ENCODE data around the gene CCDC183.
A peak's percentile ranks its signal among the peaks of the same experiment; 100 is the strongest.
"Not testable (repeated sequence)": the region's sequence is repeated elsewhere in the genome, so short reads cannot be mapped to it uniquely, and the experiment has no call there.

Gene CCDC183

DNA sequence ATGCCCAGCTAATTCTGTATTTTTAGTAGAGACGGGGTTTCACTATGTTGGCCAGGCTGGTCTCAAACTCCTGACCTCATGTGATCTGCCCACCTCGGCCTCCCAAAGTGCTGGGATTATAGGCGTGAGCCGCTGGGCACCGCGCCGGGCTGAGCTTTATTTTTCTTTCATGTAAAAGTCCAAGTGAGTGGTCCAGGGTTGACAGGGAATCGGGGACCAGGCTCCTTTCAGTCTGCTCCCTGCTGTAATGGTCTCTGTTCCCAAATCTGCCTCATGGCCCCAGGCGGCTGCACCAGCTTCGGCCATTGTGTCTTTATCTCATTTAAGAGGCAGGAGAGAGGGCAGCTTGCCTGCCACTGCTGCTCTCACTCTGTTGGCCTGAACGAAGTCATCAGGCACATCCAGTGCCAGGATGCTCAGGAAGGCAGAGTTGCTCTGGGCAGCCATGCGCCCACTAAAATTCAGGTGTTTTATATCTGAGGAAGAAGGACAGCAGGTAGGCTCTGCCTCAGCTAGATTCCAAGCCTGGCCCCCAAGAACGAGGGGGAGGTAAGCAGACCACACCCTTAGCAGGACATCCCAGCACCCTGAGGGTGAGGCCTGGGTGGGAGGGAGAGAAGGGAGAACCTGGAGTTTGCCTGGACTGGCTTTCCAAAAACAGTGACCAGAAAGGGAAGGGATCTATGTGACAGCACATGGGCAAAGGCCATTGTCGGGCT lies 1.7 kb upstream of the CCDC183 start:
- H3K9me3 Mint-ChIP-seq: no peaks in the 10 kb centered on the region
- H3K27ac Mint-ChIP-seq: no peak overlapping the region
- H3K4me3 Mint-ChIP-seq: no peak overlapping the region
- DNase-seq: no peak
- peaks cover 0 to 13% of the 10 kb centered on the region in 2 donors for H3K36me3 Mint-ChIP-seq
- no peaks in the 10 kb centered on the region for H3K27me3 Mint-ChIP-seq
- H3K4me1 Mint-ChIP-seq: peaks cover 5 to 18% of the 10 kb centered on the region in 2 donors
- no peak for ATAC-seq (replicated peaks)

DNA sequence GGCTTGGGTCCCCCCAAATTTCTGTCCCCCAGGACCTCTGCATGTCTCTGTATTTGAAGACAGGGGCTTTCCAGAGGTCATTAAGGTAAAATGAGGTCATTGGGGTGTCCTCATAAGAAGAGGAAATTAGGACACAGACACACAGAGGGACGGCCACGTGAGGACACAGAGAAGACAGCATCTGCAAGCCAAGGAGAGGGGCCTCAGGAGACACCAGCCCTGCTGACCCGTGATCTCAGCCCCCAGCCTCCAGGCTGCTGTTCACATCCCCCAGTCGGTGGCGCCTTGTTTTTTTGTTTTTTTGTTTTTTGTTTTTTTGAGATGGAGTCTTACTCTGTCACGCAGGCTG lies 1.2 kb upstream of the CCDC183 start:
- H3K4me3 Mint-ChIP-seq: no peak overlapping the region
- peaks cover 0 to 13% of the 10 kb centered on the region in 2 donors for H3K36me3 Mint-ChIP-seq
- no peak for ATAC-seq (replicated peaks)
- DNase-seq: no peak
- no peak overlapping the region for H3K27ac Mint-ChIP-seq
- H3K27me3 Mint-ChIP-seq: peaks cover 0 to 4% of the 10 kb centered on the region in 2 donors
- H3K4me1 Mint-ChIP-seq: peaks cover 5 to 24% of the 10 kb centered on the region in 2 donors
- H3K9me3 Mint-ChIP-seq: no peaks in the 10 kb centered on the region

DNA sequence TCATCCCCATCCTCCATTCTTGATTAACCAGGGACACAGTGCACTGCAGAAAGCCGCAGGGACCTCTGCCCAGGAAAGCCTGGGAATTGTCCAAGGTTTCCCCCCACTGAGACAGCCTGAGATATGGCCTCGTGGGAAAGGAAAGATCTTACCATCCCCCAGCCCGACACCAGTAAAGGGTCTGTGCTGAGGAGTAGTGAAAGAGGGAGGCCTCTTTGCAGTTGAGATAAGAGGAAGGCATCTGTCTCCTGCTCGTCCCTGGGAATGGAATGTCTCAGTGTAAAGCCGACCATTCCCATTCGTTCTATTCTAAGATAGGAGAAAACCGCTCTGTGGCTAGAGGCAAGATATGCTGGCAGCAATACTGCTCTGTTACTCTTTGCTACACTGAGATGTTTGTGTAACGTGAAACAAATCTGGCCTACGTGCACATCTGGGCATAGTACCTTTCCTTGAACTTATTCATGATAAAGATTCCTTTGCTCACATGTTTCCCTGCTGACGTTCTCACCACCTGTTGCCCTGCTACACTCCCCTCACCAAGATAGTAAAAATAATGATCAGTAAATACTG lies 723 bp downstream of the CCDC183 start:
- H3K4me3 Mint-ChIP-seq; H3K9me3 Mint-ChIP-seq; H3K27me3 Mint-ChIP-seq; DNase-seq; H3K27ac Mint-ChIP-seq; ATAC-seq (replicated peaks): not testable (repeated sequence)
- peaks cover 0 to 13% of the 10 kb centered on the region in 2 donors for H3K36me3 Mint-ChIP-seq
- H3K4me1 Mint-ChIP-seq: peaks cover 16 to 40% of the 10 kb centered on the region in 2 donors

DNA sequence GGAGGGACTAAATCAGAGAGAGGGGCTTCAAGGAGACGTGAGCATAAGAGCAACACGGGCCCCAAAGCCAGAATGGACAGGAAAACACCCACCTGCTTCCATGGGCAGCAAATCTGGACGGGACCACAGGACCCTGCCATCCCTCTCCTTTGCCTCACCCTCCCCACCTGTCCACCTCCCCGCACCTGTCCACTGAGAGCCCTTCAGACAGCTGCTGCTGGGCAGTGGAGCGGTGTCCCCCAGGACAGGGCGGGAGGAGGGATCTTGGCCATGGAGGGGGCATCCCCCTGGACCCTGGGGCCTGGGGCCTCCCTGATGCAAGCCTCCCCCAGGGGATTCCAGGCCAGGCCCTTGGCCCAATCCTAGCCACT lies 2.6 kb downstream of the CCDC183 start:
- Mint-ChIP-seq H3K4me3 (peak overlapping the region in 1 of 2 donors; percentile 25), H3K36me3 (peaks cover 3 to 10% of the 10 kb centered on the region in 2 donors)

DNA sequence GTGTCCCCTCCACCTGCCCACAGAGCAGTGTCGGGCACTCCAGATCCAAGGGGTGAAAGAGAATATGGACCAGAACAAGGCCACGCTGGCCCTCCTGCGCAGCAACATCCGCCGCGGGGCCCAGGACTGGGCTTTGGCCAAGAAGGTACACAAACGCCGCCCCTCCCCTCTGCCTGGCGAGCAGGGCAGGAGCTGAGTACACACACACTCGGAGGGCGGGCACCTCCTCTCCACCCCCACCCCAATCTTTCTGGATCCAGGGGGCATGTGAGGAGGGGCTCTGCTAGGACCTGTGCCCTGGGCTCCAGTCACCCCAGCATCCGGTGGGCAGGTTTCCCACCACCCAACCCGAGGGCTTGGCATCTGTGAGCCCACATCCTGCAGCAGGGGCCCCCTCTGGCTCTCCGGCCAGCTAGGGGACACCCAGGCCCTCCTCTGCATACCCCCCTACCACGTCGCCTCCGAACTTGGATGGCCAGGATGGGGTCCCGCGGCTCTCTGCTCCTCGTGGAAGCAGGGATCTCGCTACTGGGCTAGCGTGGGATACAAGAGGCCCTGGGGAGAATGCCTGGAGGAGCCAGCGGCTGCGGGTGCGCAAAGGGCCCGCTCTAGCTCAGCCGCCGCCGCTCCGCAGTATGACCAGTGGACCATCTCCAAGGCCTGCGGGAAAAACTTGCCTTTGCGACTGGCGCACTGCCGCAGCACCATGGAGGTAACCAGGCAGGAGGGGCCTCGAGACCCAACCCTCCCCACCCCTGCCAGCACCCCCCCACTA lies 3.1 kb downstream of the CCDC183 start:
- peaks cover 15 to 35% of the 10 kb centered on the region in 2 donors for H3K4me1 Mint-ChIP-seq
- peak overlapping the region; percentile 79 to 84 for H3K4me3 Mint-ChIP-seq
- no peaks in the 10 kb centered on the region for H3K9me3 Mint-ChIP-seq
- H3K27ac Mint-ChIP-seq: no peak overlapping the region
- DNase-seq (no peak), ATAC-seq (replicated peaks) (no peak)
- H3K27me3 Mint-ChIP-seq: peaks cover 0 to 11% of the 10 kb centered on the region in 2 donors
- H3K36me3 Mint-ChIP-seq: peaks cover 5 to 14% of the 10 kb centered on the region in 2 donors

More for the DNA sequence above, 2.6 kb downstream of the CCDC183 start:
- peaks cover 0 to 11% of the 10 kb centered on the region in 2 donors for H3K27me3 Mint-ChIP-seq
- H3K4me1 Mint-ChIP-seq: peaks cover 15 to 35% of the 10 kb centered on the region in 2 donors
- no peaks in the 10 kb centered on the region for H3K9me3 Mint-ChIP-seq
- DNase-seq: no peak
- no peak for ATAC-seq (replicated peaks)
- H3K27ac Mint-ChIP-seq: no peak overlapping the region

DNA sequence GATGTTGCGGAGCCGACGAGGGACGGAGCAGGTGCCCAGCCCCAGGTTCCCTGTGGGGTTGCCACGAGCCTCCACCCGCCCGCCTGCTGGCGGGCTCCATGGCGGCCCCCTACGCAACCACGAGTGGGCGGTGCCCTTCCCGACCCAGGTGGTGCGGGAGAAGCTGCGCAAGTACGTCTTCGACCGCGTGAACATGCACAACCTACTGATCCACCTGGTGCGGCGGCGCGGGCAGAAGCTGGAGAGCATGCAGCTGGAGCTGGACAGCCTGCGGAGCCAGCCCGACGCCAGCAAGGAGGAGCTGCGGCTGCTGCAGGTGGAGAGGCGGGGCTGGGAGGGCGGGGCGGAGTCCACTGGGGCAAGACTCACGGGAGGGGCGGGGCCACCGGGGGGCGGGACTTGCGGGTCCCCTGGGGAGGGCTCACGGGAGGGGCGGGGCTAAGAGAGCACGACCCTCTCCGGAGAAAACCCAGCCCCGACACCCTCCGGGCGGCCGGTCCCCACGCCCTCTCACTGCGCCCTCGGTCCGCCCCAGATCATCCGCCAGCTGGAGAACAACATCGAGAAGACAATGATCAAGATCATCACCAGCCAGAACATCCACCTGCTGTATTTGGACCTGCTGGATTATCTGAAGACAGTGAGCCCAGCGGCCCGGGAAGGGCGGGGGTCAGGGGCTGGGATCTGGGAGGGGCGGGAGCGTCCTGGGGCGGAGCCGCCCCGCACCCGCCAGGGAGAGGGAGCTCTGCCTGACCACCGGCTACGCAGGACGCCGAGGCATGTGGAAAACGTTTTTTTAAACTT lies 3.9 kb downstream of the CCDC183 start:
- peaks cover 0 to 11% of the 10 kb centered on the region in 2 donors for H3K27me3 Mint-ChIP-seq
- peak overlapping the region; percentile 79 to 84 for H3K4me3 Mint-ChIP-seq
- DNase-seq (peak; percentile 44), ATAC-seq (replicated peaks) (peak; percentile 68 to 69)
- H3K27ac Mint-ChIP-seq: peak overlapping the region; percentile 85
- H3K9me3 Mint-ChIP-seq: no peaks in the 10 kb centered on the region
- peaks cover 5 to 11% of the 10 kb centered on the region in 2 donors for H3K36me3 Mint-ChIP-seq
- peaks cover 15 to 35% of the 10 kb centered on the region in 2 donors for H3K4me1 Mint-ChIP-seq

DNA sequence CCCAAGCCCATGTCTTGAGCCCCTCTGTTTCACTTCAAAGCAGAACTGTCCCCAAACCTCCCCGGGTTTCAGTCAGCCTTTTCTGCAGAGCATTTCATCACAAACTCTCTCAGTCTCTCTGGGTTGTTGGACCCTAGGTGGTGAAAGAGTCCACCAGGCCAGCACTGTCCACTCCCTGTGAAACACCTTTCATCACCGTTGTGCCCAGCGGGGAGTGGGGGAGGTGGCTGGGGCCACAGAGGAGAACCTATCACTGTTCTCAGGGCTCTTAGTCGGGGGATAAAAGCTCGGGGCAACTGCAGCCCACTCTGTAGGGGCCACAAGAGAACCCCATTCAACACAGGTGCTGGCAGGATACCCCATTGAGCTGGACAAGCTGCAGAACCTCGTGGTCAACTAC lies 6.2 kb downstream of the CCDC183 start:
- H3K36me3 Mint-ChIP-seq: peaks cover 5 to 14% of the 10 kb centered on the region in 2 donors
- ATAC-seq (replicated peaks): no peak
- H3K4me3 Mint-ChIP-seq: no peak overlapping the region
- H3K27me3 Mint-ChIP-seq: peaks cover 0 to 11% of the 10 kb centered on the region in 2 donors
- DNase-seq: no peak
- peak overlapping the region; percentile 9 for H3K27ac Mint-ChIP-seq
- no peaks in the 10 kb centered on the region for H3K9me3 Mint-ChIP-seq
- H3K4me1 Mint-ChIP-seq: peaks cover 22 to 55% of the 10 kb centered on the region in 2 donors

DNA sequence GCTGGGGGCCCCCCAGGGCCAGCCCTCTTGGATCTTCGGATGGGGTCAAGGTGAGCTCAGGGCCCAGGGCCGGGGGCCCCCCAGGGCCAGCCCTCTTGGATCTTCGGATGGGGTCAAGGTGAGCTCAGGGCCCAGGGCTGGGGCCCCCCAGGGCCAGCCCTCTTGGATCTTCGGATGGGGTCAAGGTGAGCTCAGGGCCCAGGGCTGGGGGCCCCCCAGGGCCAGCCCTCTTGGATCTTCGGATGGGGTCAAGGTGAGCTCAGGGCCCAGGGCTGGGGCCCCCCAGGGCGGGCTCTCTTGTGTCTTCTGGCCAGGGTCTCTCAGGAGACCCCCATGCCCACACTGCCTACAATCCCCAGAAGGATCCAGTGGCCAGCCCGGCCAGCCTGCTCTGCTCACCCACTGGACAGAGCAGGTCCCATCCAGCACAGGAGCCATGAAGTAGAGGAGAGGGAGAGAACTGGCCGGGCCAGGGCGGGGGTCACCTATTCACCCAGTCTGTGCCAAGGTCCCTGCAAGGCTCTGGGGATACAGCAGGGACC lies 6.9 kb downstream of the CCDC183 start:
- H3K9me3 Mint-ChIP-seq; H3K4me3 Mint-ChIP-seq; ATAC-seq (replicated peaks); H3K27ac Mint-ChIP-seq; DNase-seq: not testable (repeated sequence)
- H3K4me1 Mint-ChIP-seq: peaks cover 22 to 58% of the 10 kb centered on the region in 2 donors
- H3K36me3 Mint-ChIP-seq: peaks cover 5 to 14% of the 10 kb centered on the region in 2 donors
- H3K27me3 Mint-ChIP-seq: peaks cover 0 to 11% of the 10 kb centered on the region in 2 donors

DNA sequence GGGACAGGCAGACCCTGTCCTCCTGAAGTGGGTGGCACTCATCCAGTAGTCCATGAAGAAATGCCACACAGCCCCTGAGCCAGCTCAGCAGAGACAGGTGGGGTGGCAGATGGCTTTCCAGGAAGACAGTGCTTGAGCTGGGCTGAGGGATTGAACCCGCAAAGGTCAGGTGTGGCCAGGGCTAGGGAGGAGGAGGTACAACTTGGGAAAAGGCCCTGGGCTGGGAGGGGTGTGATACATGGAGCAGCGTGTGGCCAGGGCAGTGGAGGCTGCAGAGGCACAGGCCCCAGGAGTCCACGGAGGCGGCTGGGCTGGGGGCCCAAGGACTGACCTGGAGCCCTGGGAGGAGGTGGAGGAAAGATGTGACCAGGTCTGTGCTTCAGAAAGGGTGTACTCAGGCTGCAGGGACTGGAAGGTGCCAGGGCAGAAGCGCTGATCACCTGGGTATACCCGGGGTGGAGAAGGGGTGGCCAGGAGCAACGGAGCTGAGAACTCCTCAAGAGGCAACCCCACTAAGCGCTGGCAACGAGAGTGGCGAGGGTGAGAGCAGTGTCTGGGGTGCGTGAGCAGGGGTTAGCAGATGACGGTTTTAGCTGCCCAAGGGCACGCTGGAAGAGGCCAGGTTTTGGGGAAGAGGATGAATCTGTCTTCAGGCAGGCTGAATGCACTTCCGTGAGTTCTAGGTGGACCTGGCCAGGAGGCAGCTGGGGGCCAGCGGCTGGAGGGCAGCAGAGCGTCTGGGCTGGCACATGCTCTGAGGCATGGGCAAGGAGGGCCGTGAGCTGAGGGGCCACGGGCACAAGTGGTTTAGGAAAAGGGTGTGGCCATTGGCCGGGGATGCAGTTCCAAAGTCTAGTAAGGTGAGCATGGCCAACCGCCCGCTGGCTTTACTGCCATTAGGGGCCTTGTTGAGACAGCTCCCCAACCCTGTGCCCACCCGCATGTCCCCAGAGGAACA lies 7.7 kb downstream of the CCDC183 start:
- no peak overlapping the region for H3K4me3 Mint-ChIP-seq
- peaks cover 5 to 14% of the 10 kb centered on the region in 2 donors for H3K36me3 Mint-ChIP-seq
- peaks cover 0 to 11% of the 10 kb centered on the region in 2 donors for H3K27me3 Mint-ChIP-seq
- peaks cover 23 to 60% of the 10 kb centered on the region in 2 donors for H3K4me1 Mint-ChIP-seq
- ATAC-seq (replicated peaks): no peak
- DNase-seq: no peak
- no peak overlapping the region for H3K27ac Mint-ChIP-seq
- no peaks in the 10 kb centered on the region for H3K9me3 Mint-ChIP-seq

DNA sequence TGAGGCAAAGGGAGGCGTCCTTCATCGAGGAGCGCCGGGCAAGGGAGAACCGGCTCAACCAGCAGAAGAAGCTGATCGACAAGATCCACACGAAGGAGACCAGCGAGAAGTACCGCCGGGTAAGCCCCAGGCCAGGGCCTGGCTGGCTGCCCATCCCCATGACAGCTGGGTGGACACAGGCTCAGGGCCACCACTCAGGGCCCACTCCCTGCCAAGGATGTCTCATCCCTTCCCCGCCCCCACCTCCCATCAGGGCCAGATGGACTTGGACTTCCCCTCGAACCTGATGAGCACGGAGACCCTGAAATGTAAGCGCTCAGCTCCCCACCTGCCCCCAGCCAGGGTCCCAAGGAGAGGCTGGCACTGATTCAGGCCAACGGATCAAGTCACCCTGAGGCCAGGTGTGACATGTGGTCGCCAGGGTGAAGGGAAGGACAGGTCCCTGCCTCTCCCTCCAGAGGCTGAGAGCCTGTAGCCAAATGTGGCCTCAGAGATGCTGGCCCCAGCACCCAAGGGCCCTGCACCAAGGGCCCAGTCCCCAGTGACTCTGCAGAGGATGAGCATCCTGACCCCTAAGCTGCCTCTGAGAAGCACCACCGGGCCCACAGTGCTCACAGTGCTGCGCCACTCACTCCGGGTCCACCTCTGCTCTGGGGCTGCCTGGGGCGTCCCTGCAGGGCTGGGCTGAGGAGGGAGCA lies 8.5 kb downstream of the CCDC183 start:
- Mint-ChIP-seq H3K36me3 (peaks cover 10 to 19% of the 10 kb centered on the region in 2 donors), H3K4me3 (no peak overlapping the region), H3K9me3 (no peaks in the 10 kb centered on the region), H3K27ac (no peak overlapping the region), H3K27me3 (peaks cover 0 to 10% of the 10 kb centered on the region in 2 donors), H3K4me1 (peaks cover 27 to 61% of the 10 kb centered on the region in 2 donors)
- DNase-seq (no peak), ATAC-seq (replicated peaks) (no peak)

DNA sequence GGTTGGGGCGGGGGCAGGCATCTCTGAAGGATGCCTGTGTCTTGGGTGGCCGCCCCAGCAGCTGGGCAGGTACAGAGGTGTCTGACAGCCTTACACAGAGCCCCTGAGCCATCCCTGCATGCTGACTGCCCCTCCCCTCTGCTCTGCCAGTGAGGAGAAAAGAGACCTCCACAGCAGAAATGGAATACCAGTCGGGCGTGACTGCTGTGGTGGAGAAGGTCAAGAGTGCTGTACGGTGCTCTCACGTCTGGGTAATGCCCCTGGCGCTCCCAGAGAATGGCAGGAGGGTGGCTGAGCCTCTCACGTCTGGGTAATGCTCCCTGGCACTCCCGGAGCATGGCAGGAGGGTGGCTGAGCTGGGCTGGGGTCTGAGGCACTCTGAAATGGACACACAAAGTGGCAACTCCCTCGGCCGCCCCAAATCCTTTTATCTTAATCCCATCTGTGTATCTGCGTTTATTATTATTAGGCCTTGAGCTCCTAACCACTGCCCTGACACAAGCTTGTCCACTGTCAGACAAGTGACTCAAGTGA lies 9.1 kb downstream of the CCDC183 start:
- ATAC-seq (replicated peaks) (no peak), DNase-seq (no peak)
- Mint-ChIP-seq H3K27me3 (peaks cover 0 to 6% of the 10 kb centered on the region in 2 donors), H3K4me3 (no peak overlapping the region), H3K9me3 (no peaks in the 10 kb centered on the region), H3K36me3 (peaks cover 11 to 21% of the 10 kb centered on the region in 2 donors), H3K4me1 (peaks cover 27 to 60% of the 10 kb centered on the region in 2 donors), H3K27ac (no peak overlapping the region)

DNA sequence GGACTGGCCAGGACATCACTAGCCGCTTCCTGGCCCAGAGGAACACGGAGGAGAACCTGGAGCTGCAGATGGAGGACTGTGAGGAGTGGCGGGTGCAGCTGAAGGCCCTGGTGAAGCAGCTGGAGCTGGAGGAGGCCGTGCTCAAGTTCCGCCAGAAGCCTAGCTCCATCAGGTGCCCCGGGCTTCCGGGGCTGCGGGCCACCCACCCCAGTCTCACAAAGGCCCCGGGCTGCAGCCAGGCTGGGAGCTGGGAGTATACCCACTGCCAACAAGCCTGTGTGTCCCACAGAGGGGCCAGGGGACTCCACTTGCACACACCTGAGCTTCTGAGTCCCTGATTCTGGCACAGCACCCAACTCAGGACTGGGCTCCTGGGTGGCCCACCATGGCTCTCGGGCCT lies 9.9 kb downstream of the CCDC183 start:
- H3K4me1 Mint-ChIP-seq: peaks cover 22 to 53% of the 10 kb centered on the region in 2 donors
- H3K36me3 Mint-ChIP-seq: peaks cover 14 to 24% of the 10 kb centered on the region in 2 donors
- no peak for ATAC-seq (replicated peaks)
- no peak overlapping the region for H3K27ac Mint-ChIP-seq
- DNase-seq: no peak
- H3K27me3 Mint-ChIP-seq: peaks cover 0 to 6% of the 10 kb centered on the region in 2 donors
- no peaks in the 10 kb centered on the region for H3K9me3 Mint-ChIP-seq
- peak overlapping the region; percentile 92 to 96 for H3K4me3 Mint-ChIP-seq
